ENCODE results near the gene ILDR2.

GRCh38 chr1:166915941-166916340 is 59.4 kb downstream of the ILDR2 start:
- TF ChIP-seq EZH2 (IDR thresholded peaks at IDR 0.05; ENCODE audit: low read depth) (no peak), CTCF (conservative IDR thresholded peaks at IDR 0.05) (no peak)
